Panc1 (cell line): ENCODE data around the gene SPP1.

Experiments used
- POLR2AphosphoS5 ChIP-seq: IDR thresholded peaks from 2 replicates; pipeline ENCODE4 v1.6.1; 2012; ENCODE audit warnings: mild to moderate bottlenecking, low read depth, low read length, moderate library complexity
- SIN3A ChIP-seq: IDR thresholded peaks from 2 replicates; pipeline ENCODE4 v1.6.1; 2012; ENCODE audit warnings: low read depth, mild to moderate bottlenecking, low read length, moderate library complexity, borderline replicate concordance; ENCODE audit not compliant: insufficient read depth
- TF ChIP-seq, protein P1 (sequence below): fragments of 450-650 bp; IDR thresholded peaks from 2 replicates; pipeline ENCODE4 v1.5.1; 2017; ENCODE audit warnings: mild to moderate bottlenecking

- TF ChIP-seq, protein P1, sequence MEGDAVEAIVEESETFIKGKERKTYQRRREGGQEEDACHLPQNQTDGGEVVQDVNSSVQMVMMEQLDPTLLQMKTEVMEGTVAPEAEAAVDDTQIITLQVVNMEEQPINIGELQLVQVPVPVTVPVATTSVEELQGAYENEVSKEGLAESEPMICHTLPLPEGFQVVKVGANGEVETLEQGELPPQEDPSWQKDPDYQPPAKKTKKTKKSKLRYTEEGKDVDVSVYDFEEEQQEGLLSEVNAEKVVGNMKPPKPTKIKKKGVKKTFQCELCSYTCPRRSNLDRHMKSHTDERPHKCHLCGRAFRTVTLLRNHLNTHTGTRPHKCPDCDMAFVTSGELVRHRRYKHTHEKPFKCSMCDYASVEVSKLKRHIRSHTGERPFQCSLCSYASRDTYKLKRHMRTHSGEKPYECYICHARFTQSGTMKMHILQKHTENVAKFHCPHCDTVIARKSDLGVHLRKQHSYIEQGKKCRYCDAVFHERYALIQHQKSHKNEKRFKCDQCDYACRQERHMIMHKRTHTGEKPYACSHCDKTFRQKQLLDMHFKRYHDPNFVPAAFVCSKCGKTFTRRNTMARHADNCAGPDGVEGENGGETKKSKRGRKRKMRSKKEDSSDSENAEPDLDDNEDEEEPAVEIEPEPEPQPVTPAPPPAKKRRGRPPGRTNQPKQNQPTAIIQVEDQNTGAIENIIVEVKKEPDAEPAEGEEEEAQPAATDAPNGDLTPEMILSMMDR, result no peak
- no peak for TF ChIP-seq POLR2AphosphoS5
- no peak for TF ChIP-seq SIN3A
Measured at GRCh38 chr4:87950493-87950892, 25.0 kb upstream of the SPP1 start.
